ENCODE data around the gene MGAT4B. TPM values are rescaled to one million over a fixed set of nuclear protein-coding genes. Genes with fewer than 3 reads are reported as not detected.

Gene MGAT4B
- total and polyA plus RNA-seq, 2 of the 13 experiments (the other 11 are each of a cell fraction or from before 2014, with no cell fraction given) = 93.5 to 130 TPM

- FAIRE-seq = no peak
- H3K4me3 ChIP-seq (replicated peaks in 1 of 3; ENCODE audit: insufficient read depth in 1 of 3, low read depth in 2 of 3, low read length in 3 of 3) = peak overlapping the region; percentile 23 to 82 (median 29); a peak in 5 of 6 replicates
- peaks cover 43% of the 10 kb centered on the region for H3K4me1 ChIP-seq (ENCODE audit: insufficient read depth, low read length)
- peak overlapping the region; percentile 45 for H3K27ac ChIP-seq (ENCODE audit: extremely low read length, insufficient read depth, low read length)
- no TSS peak for BruUV-seq (replicated peaks)
- ChIA-PET CTCF (ENCODE audit: low intra/inter-chr PET ratio, low total read pairs) (no interaction called here), POLR2A (interaction anchor here (1.3 to 8.6 kb wide), 5 partner anchors 15 to 71 kb away, joined by 4 to 115 read pairs (median 5); partner anchors contain the start of genes MAML1 and SQSTM1)
- H3K27me3 ChIP-seq (ENCODE audit: control insufficient read depth in 1 of 2, insufficient read depth in 2 of 2, low read length in 2 of 2) = no peaks in the 10 kb centered on the region
- in situ Hi-C loops (cut with HindIII; ENCODE audit: extremely low pct_ligation_motif_present, low pct_unique_long_range_greater_than_20kb) (no loop called here), intact Hi-C loops (cut with micrococcal nuclease; ENCODE audit: unreplicated experiment) (loop anchor here (2.0 kb wide), 2 partner anchors 15 to 23 kb away; no protein-coding TSS in a partner anchor)
- H3K79me2 ChIP-seq (ENCODE audit: insufficient read depth, low read length) = peaks cover 27% of the 10 kb centered on the region
- peak; percentile 44 for DNase-seq (ENCODE audit: low spot score)
- H3K4me2 ChIP-seq (ENCODE audit: low read depth, low read length) = peak overlapping the region; percentile 75
- no peak overlapping the region for H2AFZ ChIP-seq (ENCODE audit: low read length)
- peak; percentile 0; the same call in 1 of the 3 replicates for ATAC-seq
- peaks cover 20% of the 10 kb centered on the region; the same call in 1 of the 2 replicates for H4K20me1 ChIP-seq (ENCODE audit: insufficient read depth, low read length)
- peak overlapping the region; percentile 86; the same call in 1 of the 2 replicates for H3K9ac ChIP-seq (ENCODE audit: insufficient read depth, low read depth, low read length)
- H3K36me3 ChIP-seq (replicated peaks in 1 of 2; ENCODE audit: control insufficient read depth in 1 of 2, insufficient read depth in 2 of 2, low read length in 2 of 2) = peaks cover 24 to 32% of the 10 kb centered on the region in 2 experiments; a peak in 4 of 5 replicates
- 38% methylated on average over 11 of the region's 18 CpGs for WGBS (ENCODE audit: low lambda C conversion rate)
- no peaks in the 10 kb centered on the region for H3K9me3 ChIP-seq (ENCODE audit: low read length)
- TF ChIP-seq ZSCAN25 (CRISPR knock-in tag; IDR thresholded peaks at IDR 0.05) (no peak), FOSL2 (CRISPR knock-in tag; IDR thresholded peaks at IDR 0.05) (peak; percentile 43), ZFY (CRISPR knock-in tag; IDR thresholded peaks at IDR 0.05) (0 out of 2 replicates have a peak, but pooled peaks have one; percentile 15), ZBTB10 (CRISPR knock-in tag; IDR thresholded peaks at IDR 0.05; ENCODE audit: borderline replicate concordance) (no peak), TEAD2 (CRISPR knock-in tag; IDR thresholded peaks at IDR 0.05) (no peak), HNRNPL (IDR thresholded peaks at IDR 0.05; ENCODE audit: low read depth, low read length) (peak; percentile 95), ZNF776 (CRISPR knock-in tag; IDR thresholded peaks at IDR 0.05) (peak; percentile 52; the same call in 1 of the 2 replicates), AKAP8 (CRISPR knock-in tag; IDR thresholded peaks at IDR 0.05) (peak; percentile 80), SAP130 (CRISPR knock-in tag; IDR thresholded peaks at IDR 0.05; ENCODE audit: low read depth) (peak; percentile 39), RXRB (CRISPR knock-in tag; IDR thresholded peaks at IDR 0.05; ENCODE audit: borderline replicate concordance) (peak; percentile 18; the same call in 1 of the 2 replicates), POLR2G (IDR thresholded peaks at IDR 0.05; ENCODE audit: low read depth, low read length) (peak; percentile 53; the same call in 1 of the 2 replicates), SALL1 (CRISPR knock-in tag; IDR thresholded peaks at IDR 0.05) (0 out of 2 replicates have a peak, but pooled peaks have one; percentile 12), GABPA (IDR thresholded peaks at IDR 0.05; ENCODE audit: low read depth, low read length) (no peak), GABPA (CRISPR knock-in tag; IDR thresholded peaks at IDR 0.05; ENCODE audit: low read depth) (no peak), TCF12 (IDR thresholded peaks at IDR 0.05) (no peak), TCF12 (CRISPR knock-in tag; IDR thresholded peaks at IDR 0.05) (no peak), RARA (CRISPR knock-in tag; IDR thresholded peaks at IDR 0.05) (0 out of 2 replicates have a peak, but pooled peaks have one; percentile 13)
- TF ChIP-seq, protein P1, sequence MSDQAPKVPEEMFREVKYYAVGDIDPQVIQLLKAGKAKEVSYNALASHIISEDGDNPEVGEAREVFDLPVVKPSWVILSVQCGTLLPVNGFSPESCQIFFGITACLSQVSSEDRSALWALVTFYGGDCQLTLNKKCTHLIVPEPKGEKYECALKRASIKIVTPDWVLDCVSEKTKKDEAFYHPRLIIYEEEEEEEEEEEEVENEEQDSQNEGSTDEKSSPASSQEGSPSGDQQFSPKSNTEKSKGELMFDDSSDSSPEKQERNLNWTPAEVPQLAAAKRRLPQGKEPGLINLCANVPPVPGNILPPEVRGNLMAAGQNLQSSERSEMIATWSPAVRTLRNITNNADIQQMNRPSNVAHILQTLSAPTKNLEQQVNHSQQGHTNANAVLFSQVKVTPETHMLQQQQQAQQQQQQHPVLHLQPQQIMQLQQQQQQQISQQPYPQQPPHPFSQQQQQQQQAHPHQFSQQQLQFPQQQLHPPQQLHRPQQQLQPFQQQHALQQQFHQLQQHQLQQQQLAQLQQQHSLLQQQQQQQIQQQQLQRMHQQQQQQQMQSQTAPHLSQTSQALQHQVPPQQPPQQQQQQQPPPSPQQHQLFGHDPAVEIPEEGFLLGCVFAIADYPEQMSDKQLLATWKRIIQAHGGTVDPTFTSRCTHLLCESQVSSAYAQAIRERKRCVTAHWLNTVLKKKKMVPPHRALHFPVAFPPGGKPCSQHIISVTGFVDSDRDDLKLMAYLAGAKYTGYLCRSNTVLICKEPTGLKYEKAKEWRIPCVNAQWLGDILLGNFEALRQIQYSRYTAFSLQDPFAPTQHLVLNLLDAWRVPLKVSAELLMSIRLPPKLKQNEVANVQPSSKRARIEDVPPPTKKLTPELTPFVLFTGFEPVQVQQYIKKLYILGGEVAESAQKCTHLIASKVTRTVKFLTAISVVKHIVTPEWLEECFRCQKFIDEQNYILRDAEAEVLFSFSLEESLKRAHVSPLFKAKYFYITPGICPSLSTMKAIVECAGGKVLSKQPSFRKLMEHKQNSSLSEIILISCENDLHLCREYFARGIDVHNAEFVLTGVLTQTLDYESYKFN (CRISPR knock-in tag; conservative IDR thresholded peaks at IDR 0.05) = peak; percentile 37; the same call in 1 of the 2 replicates
Observed at GRCh38 chr5:179803651-179804554, 2.8 kb downstream of the MGAT4B start.

Data from HepG2 (cell line).